Mucosa of rectum (tissue), 2 donors: ENCODE data around the gene MT1B.
A peak's percentile ranks its signal among the peaks of the same experiment; 100 is the strongest.
"Not testable (repeated sequence)": the region's sequence is repeated elsewhere in the genome, so short reads cannot be mapped to it uniquely, and the experiment has no call there.

ENCODE experiments used
- H3K27ac ChIP-seq, 2 donors: one replicate each; pipeline ENCODE4 v1.7.0; 2013; ENCODE audit warnings: inconsistent platforms in 2 of 2, low read depth in 2 of 2, low read length in 2 of 2
- H3K27me3 ChIP-seq, 2 donors: one replicate each; pipeline ENCODE4 v1.7.0; 2013; ENCODE audit warnings: low read length in 2 of 2; ENCODE audit not compliant: control insufficient read depth in 2 of 2, insufficient read depth in 2 of 2
- H3K36me3 ChIP-seq, 2 donors: one replicate each; pipeline ENCODE4 v1.7.0; 2013; ENCODE audit warnings: low read length in 2 of 2; ENCODE audit not compliant: control insufficient read depth in 2 of 2, insufficient read depth in 2 of 2
- H3K4me1 ChIP-seq, 2 donors: one replicate each; pipeline ENCODE4 v1.7.0; 2013; ENCODE audit warnings: low read length in 2 of 2, mild to moderate bottlenecking in 1 of 2; ENCODE audit not compliant: control insufficient read depth in 2 of 2, insufficient read depth in 2 of 2
- H3K4me3 ChIP-seq, 2 donors: one replicate each; pipeline ENCODE4 v1.7.0; 2013; ENCODE audit warnings: low read length in 2 of 2
- H3K9ac ChIP-seq, 2 donors: one replicate each; pipeline ENCODE4 v1.7.0; 2013; ENCODE audit warnings: low read length in 2 of 2, low read depth in 1 of 2, mild to moderate bottlenecking in 1 of 2
- H3K9me3 ChIP-seq, 2 donors: one replicate each; pipeline ENCODE4 v1.7.0; 2013; ENCODE audit warnings: low read length in 2 of 2; ENCODE audit not compliant: control insufficient read depth in 2 of 2
- donor health status: healthy.
- donor health status: Normal muscosa, but diverticular disease.

The MT1B gene

GRCh38 chr16:56672761-56673536 lies 21.3 kb downstream of the MT1B start:
- H3K4me1 ChIP-seq, result peaks cover 21% of the 10 kb centered on the region in 2 donors
- peaks cover 17 to 38% of the 10 kb centered on the region in 2 donors for H3K27me3 ChIP-seq
- peak overlapping the region in 1 of 2 donors; percentile 19 for H3K9ac ChIP-seq
- H3K9me3 ChIP-seq, result no peaks in the 10 kb centered on the region
- H3K27ac ChIP-seq, result no peak overlapping the region
- no peaks in the 10 kb centered on the region for H3K36me3 ChIP-seq
- H3K4me3 ChIP-seq, result no peak overlapping the region

DNA sequence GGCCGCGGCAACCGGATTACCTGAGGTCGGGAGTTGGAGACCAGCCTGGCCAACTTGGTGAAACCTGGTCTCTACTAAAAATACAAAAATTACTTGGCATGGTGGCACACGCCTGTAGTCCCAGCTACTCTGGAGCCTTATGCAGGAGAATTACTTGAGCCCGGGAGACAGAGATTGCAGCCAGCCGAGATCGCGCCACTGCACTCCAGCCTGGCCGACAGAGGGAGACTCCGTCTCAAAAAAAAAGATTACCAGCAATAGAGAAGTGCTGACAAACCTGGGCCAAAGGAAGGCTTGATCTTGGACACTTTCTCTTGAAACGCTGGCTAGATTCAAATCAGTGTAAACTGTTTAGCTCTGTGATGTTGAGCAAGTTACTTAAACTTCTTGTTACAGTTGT lies 22.2 kb downstream of the MT1B start:
- Histone ChIP-seq H3K27ac (no peak overlapping the region), H3K27me3 (peaks cover 9 to 29% of the 10 kb centered on the region in 2 donors), H3K9me3 (no peaks in the 10 kb centered on the region), H3K36me3 (no peaks in the 10 kb centered on the region), H3K9ac (no peak overlapping the region), H3K4me1 (peaks cover 12 to 13% of the 10 kb centered on the region in 2 donors), H3K4me3 (no peak overlapping the region)

DNA sequence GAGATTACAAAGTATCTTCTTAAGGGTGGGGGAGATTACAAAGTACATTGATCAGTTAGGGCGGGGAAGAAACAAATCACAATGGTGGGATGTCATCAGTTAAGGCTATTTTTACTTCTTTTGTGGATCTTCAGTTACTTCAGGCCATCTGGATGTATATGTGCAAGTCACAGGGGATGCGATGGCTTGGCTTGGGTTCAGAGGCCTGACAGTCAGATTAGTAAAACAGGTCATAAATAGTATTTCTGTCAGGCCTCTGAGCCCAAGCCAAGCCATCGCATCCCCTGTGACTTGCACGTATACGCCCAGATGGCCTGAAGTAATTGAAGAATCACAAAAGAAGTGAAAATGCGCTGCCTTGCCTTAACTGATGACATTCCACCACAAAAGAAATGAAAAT lies 22.9 kb downstream of the MT1B start:
- H3K27me3 ChIP-seq, result peaks cover 3 to 24% of the 10 kb centered on the region in 2 donors
- not testable (repeated sequence) for H3K9ac ChIP-seq, H3K27ac ChIP-seq, H3K9me3 ChIP-seq, H3K4me1 ChIP-seq, H3K4me3 ChIP-seq, H3K36me3 ChIP-seq

DNA sequence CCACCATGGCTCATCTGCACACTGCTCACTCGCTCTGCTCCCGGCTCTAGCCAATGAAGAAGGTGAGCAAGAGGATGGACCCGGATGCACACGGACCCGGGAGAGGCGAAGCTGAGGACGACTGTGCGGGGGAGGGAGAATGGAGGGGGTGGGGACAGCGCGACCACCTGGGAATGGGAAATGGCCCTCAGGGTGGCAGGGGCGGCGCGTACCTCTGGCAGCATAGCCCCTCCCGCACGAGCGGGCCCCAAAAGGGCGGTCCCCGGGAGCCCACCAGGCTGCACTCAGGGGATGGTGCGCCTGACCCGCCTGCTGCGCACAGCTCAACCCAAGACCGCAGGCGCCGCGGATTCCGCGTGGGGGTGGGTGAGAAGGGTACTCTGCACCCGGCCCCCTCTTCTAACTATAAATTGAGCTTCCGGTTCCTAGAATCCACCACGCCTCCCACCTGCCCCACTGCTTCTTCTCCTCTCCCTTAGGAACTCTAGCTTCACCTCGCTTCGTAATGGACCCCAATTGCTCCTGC lies 24.1 kb downstream of the MT1B start:
- H3K9ac ChIP-seq, result peak overlapping the region; percentile 32 to 57
- no peak overlapping the region for H3K27ac ChIP-seq
- H3K9me3 ChIP-seq, result no peaks in the 10 kb centered on the region
- peak overlapping the region; percentile 42 to 71 for H3K4me3 ChIP-seq
- no peaks in the 10 kb centered on the region for H3K36me3 ChIP-seq
- H3K4me1 ChIP-seq, result no peaks in the 10 kb centered on the region
- H3K27me3 ChIP-seq, result peaks cover 0 to 14% of the 10 kb centered on the region in 2 donors

DNA sequence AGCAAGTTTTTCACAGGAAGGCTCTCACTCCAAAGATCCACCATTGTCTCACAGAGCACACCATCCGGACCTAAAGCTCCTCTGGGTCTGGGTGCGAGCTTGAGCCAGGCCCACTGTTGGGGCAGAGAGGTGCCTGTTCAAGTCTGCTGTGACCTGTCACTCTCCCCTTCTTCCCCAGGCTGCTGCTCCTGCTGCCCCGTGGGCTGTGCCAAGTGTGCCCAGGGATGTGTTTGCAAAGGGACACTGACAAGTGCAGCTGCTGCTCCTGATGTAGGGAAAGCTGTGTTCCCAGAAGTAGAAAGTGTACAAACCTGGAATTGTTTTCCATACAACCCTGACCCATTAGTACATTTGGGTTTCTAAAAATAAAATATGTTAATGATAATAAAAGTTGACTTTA lies 25.8 kb downstream of the MT1B start:
- H3K36me3 ChIP-seq, result no peaks in the 10 kb centered on the region
- H3K27me3 ChIP-seq, result peaks cover 0 to 13% of the 10 kb centered on the region in 2 donors
- no peak overlapping the region for H3K4me3 ChIP-seq
- H3K9me3 ChIP-seq, result no peaks in the 10 kb centered on the region
- H3K4me1 ChIP-seq, result peaks cover 4 to 5% of the 10 kb centered on the region in 2 donors
- no peak overlapping the region for H3K9ac ChIP-seq
- no peak overlapping the region for H3K27ac ChIP-seq

DNA sequence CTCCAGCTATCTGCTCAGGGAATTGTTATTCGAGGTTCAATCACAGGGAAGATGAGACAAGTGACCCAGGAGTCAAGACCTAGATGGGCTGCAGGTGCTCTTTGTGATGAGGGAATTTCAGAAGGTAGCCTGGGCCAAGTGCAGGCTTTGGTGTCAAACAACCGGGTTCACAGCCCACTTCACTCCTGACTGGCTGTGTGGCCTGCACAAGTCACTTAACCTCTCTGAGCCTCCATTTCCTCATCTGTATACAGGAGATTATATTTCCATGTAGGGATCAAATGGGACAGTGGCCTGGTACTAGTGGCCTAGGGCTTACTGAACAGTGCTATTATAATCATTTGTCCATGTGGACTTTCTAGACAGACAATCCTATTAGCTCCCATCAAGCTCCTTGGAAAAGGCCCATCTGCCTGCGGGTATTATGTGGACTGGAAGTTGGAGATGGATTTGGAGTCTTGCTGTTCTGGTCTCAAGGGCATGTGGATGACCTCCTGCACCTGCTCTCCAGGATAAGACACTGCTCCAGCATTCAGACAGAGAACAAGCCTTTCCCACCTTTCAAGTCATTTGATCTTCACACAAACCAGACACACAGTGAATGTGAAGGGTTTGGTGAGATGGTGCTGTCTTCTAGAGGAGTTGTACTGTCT lies 27.5 kb downstream of the MT1B start:
- no peaks in the 10 kb centered on the region for H3K9me3 ChIP-seq
- peaks cover 17% of the 10 kb centered on the region in 2 donors for H3K4me1 ChIP-seq
- no peak overlapping the region for H3K9ac ChIP-seq
- H3K4me3 ChIP-seq, result no peak overlapping the region
- H3K36me3 ChIP-seq, result no peaks in the 10 kb centered on the region
- no peak overlapping the region for H3K27ac ChIP-seq
- H3K27me3 ChIP-seq, result peaks cover 0 to 7% of the 10 kb centered on the region in 2 donors

GRCh38 chr16:56679818-56680217 lies 28.1 kb downstream of the MT1B start:
- H3K9ac ChIP-seq, result no peak overlapping the region
- peaks cover 0 to 7% of the 10 kb centered on the region in 2 donors for H3K27me3 ChIP-seq
- no peak overlapping the region for H3K4me3 ChIP-seq
- H3K4me1 ChIP-seq, result peaks cover 17% of the 10 kb centered on the region in 2 donors
- H3K9me3 ChIP-seq, result no peaks in the 10 kb centered on the region
- no peak overlapping the region for H3K27ac ChIP-seq
- no peaks in the 10 kb centered on the region for H3K36me3 ChIP-seq

GRCh38 chr16:56681939-56682702 lies 30.4 kb downstream of the MT1B start, which contains the start of gene MT1X:
Gene MT1X (plus strand): TSS chr16:56682470. CDS start chr16:56682541, 71 bp downstream.
- Histone ChIP-seq H3K27ac (peak within 1 kb of the TSS; percentile 80 to 84), H3K27me3 (no peaks in the 10 kb centered on the region), H3K36me3 (no peaks in the 10 kb centered on the region), H3K4me1 (peaks cover 17% of the 10 kb centered on the region in 2 donors), H3K9me3 (no peaks in the 10 kb centered on the region), H3K9ac (peak within 1 kb of the TSS; percentile 86 to 94), H3K4me3 (peak within 1 kb of the TSS; percentile 82 to 94)

DNA sequence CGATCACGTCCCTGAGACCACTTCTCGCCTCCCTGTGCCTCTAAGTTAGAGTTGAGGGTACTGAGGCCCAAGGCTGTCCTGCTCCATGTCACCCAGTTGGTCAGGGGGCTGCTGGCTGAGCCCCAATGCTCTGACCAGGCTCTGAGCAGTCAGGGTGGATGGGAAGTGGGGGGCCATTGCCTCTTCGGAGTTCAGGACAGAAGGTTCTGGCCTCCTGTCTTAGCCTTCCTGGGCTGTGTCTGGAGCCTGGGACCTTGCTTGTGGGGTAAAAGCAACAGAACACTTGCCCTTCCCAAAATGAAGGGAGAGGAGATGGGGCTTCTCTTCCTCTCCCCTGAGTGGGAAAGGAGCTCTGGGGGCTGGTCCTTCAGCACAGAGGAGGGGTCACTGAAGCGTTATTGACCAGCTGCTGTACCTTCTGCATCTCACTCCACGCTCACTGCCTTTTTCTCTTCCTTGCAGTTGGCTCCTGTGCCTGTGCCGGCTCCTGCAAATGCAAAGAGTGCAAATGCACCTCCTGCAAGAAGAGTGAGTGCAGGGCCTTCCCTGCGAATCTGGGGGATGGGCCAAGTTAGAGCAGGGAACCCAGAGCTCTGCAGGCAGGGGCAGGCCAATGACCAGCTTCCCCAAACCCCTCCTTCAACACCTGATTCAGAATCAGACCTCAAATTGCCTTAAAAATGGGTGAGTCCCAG lies 31.2 kb downstream of the MT1B start:
- Histone ChIP-seq H3K4me3 (peak overlapping the region; percentile 82 to 94), H3K9me3 (no peaks in the 10 kb centered on the region), H3K9ac (peak overlapping the region; percentile 86 to 94), H3K27ac (peak overlapping the region; percentile 62 to 84), H3K36me3 (no peaks in the 10 kb centered on the region), H3K4me1 (peaks cover 17% of the 10 kb centered on the region in 2 donors), H3K27me3 (no peaks in the 10 kb centered on the region)
